ENCODE measurements around the gene CDK5.

DNA sequence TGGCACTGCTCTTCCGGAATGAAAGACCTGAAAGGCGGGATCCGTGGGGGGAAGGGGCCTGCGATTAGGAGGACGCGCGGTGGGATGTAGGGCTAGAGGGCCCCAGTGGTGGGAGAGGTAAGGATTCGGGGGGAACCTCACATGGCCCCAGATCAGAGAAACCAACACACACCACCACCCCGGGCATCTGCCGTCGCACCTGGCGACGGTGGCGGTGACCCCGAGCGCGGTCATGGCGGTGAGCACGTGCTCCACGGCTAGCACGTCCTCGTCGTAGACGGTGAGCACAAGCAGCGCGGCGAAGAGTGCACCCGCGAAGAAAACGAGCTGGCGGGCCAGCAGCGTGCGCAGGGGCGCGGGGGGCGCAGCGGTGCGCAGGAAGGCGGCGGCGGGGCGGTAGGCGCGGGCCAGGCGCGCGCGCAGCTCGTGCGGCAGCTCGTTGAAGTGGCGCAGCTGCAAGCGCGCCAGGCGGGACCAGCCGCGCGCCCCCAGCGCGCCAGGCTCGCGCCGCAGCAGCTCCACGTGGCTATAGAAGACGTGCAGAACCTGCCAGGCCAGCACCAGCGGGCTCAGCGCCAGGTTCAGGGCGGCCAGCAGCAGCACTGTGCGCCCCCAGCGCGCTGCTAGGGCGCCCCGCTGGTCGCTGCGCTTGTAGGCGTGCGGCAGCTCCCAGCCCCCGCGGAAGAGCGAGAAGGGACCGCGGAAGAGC, 39.1 kb downstream of the CDK5 start:
- TF ChIP-seq, protein P1, sequence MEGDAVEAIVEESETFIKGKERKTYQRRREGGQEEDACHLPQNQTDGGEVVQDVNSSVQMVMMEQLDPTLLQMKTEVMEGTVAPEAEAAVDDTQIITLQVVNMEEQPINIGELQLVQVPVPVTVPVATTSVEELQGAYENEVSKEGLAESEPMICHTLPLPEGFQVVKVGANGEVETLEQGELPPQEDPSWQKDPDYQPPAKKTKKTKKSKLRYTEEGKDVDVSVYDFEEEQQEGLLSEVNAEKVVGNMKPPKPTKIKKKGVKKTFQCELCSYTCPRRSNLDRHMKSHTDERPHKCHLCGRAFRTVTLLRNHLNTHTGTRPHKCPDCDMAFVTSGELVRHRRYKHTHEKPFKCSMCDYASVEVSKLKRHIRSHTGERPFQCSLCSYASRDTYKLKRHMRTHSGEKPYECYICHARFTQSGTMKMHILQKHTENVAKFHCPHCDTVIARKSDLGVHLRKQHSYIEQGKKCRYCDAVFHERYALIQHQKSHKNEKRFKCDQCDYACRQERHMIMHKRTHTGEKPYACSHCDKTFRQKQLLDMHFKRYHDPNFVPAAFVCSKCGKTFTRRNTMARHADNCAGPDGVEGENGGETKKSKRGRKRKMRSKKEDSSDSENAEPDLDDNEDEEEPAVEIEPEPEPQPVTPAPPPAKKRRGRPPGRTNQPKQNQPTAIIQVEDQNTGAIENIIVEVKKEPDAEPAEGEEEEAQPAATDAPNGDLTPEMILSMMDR (IDR thresholded peaks at IDR 0.05; ENCODE audit: low read length) = peak; percentile 4; the same call in 1 of the 2 replicates
- TF ChIP-seq EZH2 (IDR thresholded peaks at IDR 0.05; ENCODE audit: borderline replicate concordance, low read length) = no peak
